H9 (cell line): Measurements from ENCODE around the gene FAM53B. TPM values are rescaled to one million over a fixed set of nuclear protein-coding genes. Genes with fewer than 3 reads are reported as not detected.

Experiments
- DNase-seq: peaks from one replicate; pipeline ENCODE4 v3.0.0-alpha.2; 2017
- H2AFZ ChIP-seq: one replicate; pipeline ENCODE4 v1.6.1; 2013; ENCODE audit warnings: mild to moderate bottlenecking, low read length, control low read depth, moderate library complexity
- H2AK5ac ChIP-seq: 2 replicates; pipeline ENCODE4 v1.6.1; 2013; ENCODE audit warnings: low read length, control low read depth, mixed read lengths; ENCODE audit not compliant: insufficient read length
- H2BK120ac ChIP-seq: one replicate; pipeline ENCODE4 v1.6.1; 2013; ENCODE audit warnings: low read depth, mild to moderate bottlenecking, low read length, control low read depth, inconsistent platforms; ENCODE audit not compliant: poor library complexity, severe bottlenecking
- H2BK12ac ChIP-seq: 2 replicates; pipeline ENCODE4 v1.6.1; 2013; ENCODE audit warnings: low read length, control low read depth, mixed read lengths, low read depth; ENCODE audit not compliant: insufficient read length
- H2BK15ac ChIP-seq: 2 replicates; pipeline ENCODE4 v1.6.1; 2013; ENCODE audit warnings: low read depth, low read length, control low read depth
- H2BK20ac ChIP-seq: one replicate; pipeline ENCODE4 v1.6.1; 2013; ENCODE audit warnings: low read depth, mild to moderate bottlenecking, low read length, control low read depth, inconsistent platforms; ENCODE audit not compliant: poor library complexity, severe bottlenecking
- H2BK5ac ChIP-seq: 2 replicates; pipeline ENCODE4 v1.6.1; 2013; ENCODE audit warnings: low read length, control low read depth, mixed read lengths; ENCODE audit not compliant: insufficient read length
- H3K14ac ChIP-seq: 2 replicates; pipeline ENCODE4 v1.6.1; 2013; ENCODE audit warnings: low read length, control low read depth; ENCODE audit not compliant: insufficient read depth
- H3K18ac ChIP-seq: 2 replicates; pipeline ENCODE4 v1.6.1; 2013; ENCODE audit warnings: low read depth, mild to moderate bottlenecking, mixed read lengths, low read length, control low read depth; ENCODE audit not compliant: insufficient read length
- H3K23ac ChIP-seq: 2 replicates; pipeline ENCODE4 v1.6.1; 2013; ENCODE audit warnings: low read length, control low read depth, mixed read lengths, low read depth; ENCODE audit not compliant: insufficient read length
- H3K23me2 ChIP-seq: 2 replicates; pipeline ENCODE4 v1.6.1; 2013; ENCODE audit warnings: low read depth, mild to moderate bottlenecking, mixed read lengths, low read length, control low read depth; ENCODE audit not compliant: insufficient read length, poor library complexity, severe bottlenecking
- H3K27ac ChIP-seq: 2 replicates; pipeline ENCODE4 v1.5.1; 2013; ENCODE audit warnings: low read length, control low read depth, mixed read lengths, low read depth; ENCODE audit not compliant: insufficient read length
- H3K27me3 ChIP-seq: 2 replicates; pipeline ENCODE4 v1.6.1; 2013; ENCODE audit warnings: low read length, control low read depth, inconsistent platforms; ENCODE audit not compliant: insufficient read depth
- H3K4ac ChIP-seq: 2 replicates; pipeline ENCODE4 v1.6.1; 2013; ENCODE audit warnings: low read depth, mild to moderate bottlenecking, control low read depth, inconsistent platforms, low read length, moderate library complexity
- H3K4me1 ChIP-seq: 2 replicates; pipeline ENCODE4 v1.6.1; 2013; ENCODE audit warnings: low read length, control low read depth, inconsistent platforms; ENCODE audit not compliant: insufficient read depth
- H3K4me2 ChIP-seq: 2 replicates; pipeline ENCODE4 v1.6.1; 2013; ENCODE audit warnings: low read length, control low read depth, mixed read lengths; ENCODE audit not compliant: insufficient read length, insufficient read depth
- H3K56ac ChIP-seq: 2 replicates; pipeline ENCODE4 v1.6.1; 2013; ENCODE audit warnings: low read depth, mild to moderate bottlenecking, mixed read lengths, low read length, control low read depth; ENCODE audit not compliant: insufficient read length
- H3K79me1 ChIP-seq: 2 replicates; pipeline ENCODE4 v1.6.1; 2013; ENCODE audit warnings: low read depth, mild to moderate bottlenecking, moderate library complexity, low read length, control low read depth, inconsistent platforms; ENCODE audit not compliant: insufficient read depth, poor library complexity, severe bottlenecking
- H3K79me2 ChIP-seq: 2 replicates; pipeline ENCODE4 v1.6.1; 2013; ENCODE audit warnings: low read length, control low read depth, inconsistent platforms; ENCODE audit not compliant: insufficient read depth
- H3K9ac ChIP-seq: 2 replicates; pipeline ENCODE4 v1.6.1; 2013; ENCODE audit warnings: low read length, control low read depth, mixed read lengths; ENCODE audit not compliant: insufficient read length; ENCODE audit errors: extremely low read depth
- H3K9me3 ChIP-seq: one replicate; pipeline ENCODE4 v1.6.1; 2013; ENCODE audit warnings: low read depth, low read length, inconsistent platforms; ENCODE audit not compliant: control insufficient read depth
- H3T11ph ChIP-seq: one replicate; pipeline ENCODE4 v1.6.1; 2013; ENCODE audit warnings: mild to moderate bottlenecking, low read length, control low read depth, inconsistent platforms
- H4K20me1 ChIP-seq: one replicate; pipeline ENCODE4 v1.6.1; 2013; ENCODE audit not compliant: control insufficient read depth, insufficient read length, insufficient read depth
- H4K5ac ChIP-seq: 2 replicates; pipeline ENCODE4 v1.6.1; 2013; ENCODE audit warnings: low read depth, mild to moderate bottlenecking, mixed read lengths, low read length, control low read depth; ENCODE audit not compliant: insufficient read length
- H4K8ac ChIP-seq: replicated peaks from 2 replicates; pipeline ENCODE4 v1.6.1; 2013; ENCODE audit warnings: low read length, control low read depth, mixed read lengths, low read depth; ENCODE audit not compliant: insufficient read length
- H4K91ac ChIP-seq: 2 replicates; pipeline ENCODE4 v1.6.1; 2013; ENCODE audit warnings: low read depth, mild to moderate bottlenecking, moderate library complexity, mixed read lengths, low read length, control low read depth; ENCODE audit not compliant: insufficient read length
- H3K27ac Mint-ChIP-seq, 3 experiments: 2 replicates in 2 of 3; 3 replicates in 1 of 3; pipeline ENCODE4 v1.8.0; 2020 to 2021; ENCODE audit warnings: mixed read lengths in 3 of 3, mild to moderate bottlenecking in 1 of 3, moderate library complexity in 1 of 3
- H3K27me3 Mint-ChIP-seq: 2 replicates; pipeline ENCODE4 v1.8.0; 2021; ENCODE audit warnings: low read depth, mild to moderate bottlenecking, moderate library complexity, mixed read lengths
- H3K36me3 Mint-ChIP-seq, 3 experiments: 2 replicates in 2 of 3; 3 replicates in 1 of 3; pipeline ENCODE4 v1.8.0; 2020 to 2021; ENCODE audit warnings: low read depth in 3 of 3, mixed read lengths in 3 of 3; ENCODE audit not compliant: insufficient read depth in 1 of 3
- H3K4me1 Mint-ChIP-seq, 2 experiments: 2 replicates each; pipeline ENCODE4 v1.8.0; 2020; ENCODE audit warnings: mixed read lengths in 2 of 2
- H3K4me3 Mint-ChIP-seq, 2 experiments: 2 replicates in 1 of 2; 3 replicates in 1 of 2; pipeline ENCODE4 v1.8.0; 2020 to 2021; ENCODE audit warnings: mild to moderate bottlenecking in 2 of 2, mixed read lengths in 2 of 2, moderate library complexity in 1 of 2
- H3K9me3 Mint-ChIP-seq, 2 experiments: 2 replicates in 1 of 2; 3 replicates in 1 of 2; pipeline ENCODE4 v1.8.0; 2020; ENCODE audit warnings: mild to moderate bottlenecking in 2 of 2, mixed read lengths in 2 of 2, moderate library complexity in 1 of 2
- WGBS: extraction: QIAGEN DNeasy Blood & Tissue Kit; methylation state at CpG from one replicate; pipeline ENCODE4 v1.1.7; 2013; ENCODE audit warnings: missing lambda C conversion rate, low lambda C conversion rate, mixed read lengths; ENCODE audit not compliant: insufficient read length; ENCODE audit errors: extremely low coverage; 5-methylcytosine and 5-hydroxymethylcytosine counted together
- total RNA-seq: library from RNA; stranded (reverse); gene quantifications from 2 replicates; pipeline ENCODE4 v1.2.1, GENCODE V29; 2021
- TF ChIP-seq, protein P1 (sequence below): fragments of 200-600 bp; sonication (generic); conservative IDR thresholded peaks from 3 replicates; pipeline ENCODE4 v1.8.0; 2021; ENCODE audit warnings: antibody characterized with exemption, mild to moderate bottlenecking

The FAM53B gene
- total RNA-seq, 1 experiment from 2014 or later, result 11.5 TPM

DNA sequence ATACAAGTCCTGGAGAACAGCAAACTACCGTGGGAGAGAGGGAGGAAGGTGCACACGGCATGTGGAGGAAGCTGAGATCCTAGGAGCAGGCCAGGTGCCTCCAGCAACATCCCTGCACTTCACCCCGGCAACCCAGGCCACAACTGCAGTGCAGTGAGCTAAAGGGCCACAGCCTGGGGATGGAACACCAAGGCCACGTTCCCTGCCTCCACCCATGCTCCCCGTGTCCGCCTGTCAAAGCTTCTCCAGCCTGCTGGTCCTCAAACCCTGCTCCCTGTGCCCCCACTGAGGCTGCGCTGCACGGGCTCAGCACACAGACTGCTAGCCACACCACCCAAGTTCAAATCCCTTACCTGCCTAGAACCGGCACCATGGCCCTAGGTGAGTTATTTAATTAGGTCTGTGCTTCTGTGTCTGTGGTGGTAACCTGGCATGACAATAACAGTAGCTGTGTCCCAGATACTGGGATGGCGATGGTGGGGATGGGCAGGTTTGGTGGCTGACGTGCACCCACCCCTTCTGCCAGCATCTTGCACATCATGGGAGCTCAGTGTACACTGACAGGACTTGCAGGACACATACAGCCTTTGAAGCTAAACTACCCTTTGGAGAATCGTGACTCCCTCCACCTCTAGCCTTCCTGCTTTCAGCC, 85.5 kb downstream of the FAM53B start:
- no peak for DNase-seq

More for the DNA sequence above, 85.5 kb downstream of the FAM53B start:
- Histone ChIP-seq H2AFZ (no peak overlapping the region), H3K9me3 (no peaks in the 10 kb centered on the region), H3K23ac (no peak overlapping the region), H2BK120ac (no peak overlapping the region), H2BK15ac (no peak overlapping the region), H3K18ac (no peak overlapping the region), H3K4me2 (no peak overlapping the region), H4K20me1 (no peaks in the 10 kb centered on the region), H2AK5ac (no peak overlapping the region), H3K4ac (no peak overlapping the region), H2BK5ac (no peak overlapping the region), H2BK12ac (no peak overlapping the region), H4K5ac (no peak overlapping the region), H4K91ac (no peak overlapping the region), H3K79me2 (no peaks in the 10 kb centered on the region), H3K56ac (no peak overlapping the region), H3K27me3 (no peaks in the 10 kb centered on the region), H4K8ac (no peak overlapping the region), H3K14ac (no peak overlapping the region), H3K27ac (no peak overlapping the region), H3K4me1 (no peaks in the 10 kb centered on the region; the same call in 1 of the 2 replicates), H3K23me2 (no peaks in the 10 kb centered on the region), H3K79me1 (no peaks in the 10 kb centered on the region), H3K9ac (no peak overlapping the region), H3T11ph (no peak overlapping the region), H2BK20ac (no peak overlapping the region)
- TF ChIP-seq, protein P1, sequence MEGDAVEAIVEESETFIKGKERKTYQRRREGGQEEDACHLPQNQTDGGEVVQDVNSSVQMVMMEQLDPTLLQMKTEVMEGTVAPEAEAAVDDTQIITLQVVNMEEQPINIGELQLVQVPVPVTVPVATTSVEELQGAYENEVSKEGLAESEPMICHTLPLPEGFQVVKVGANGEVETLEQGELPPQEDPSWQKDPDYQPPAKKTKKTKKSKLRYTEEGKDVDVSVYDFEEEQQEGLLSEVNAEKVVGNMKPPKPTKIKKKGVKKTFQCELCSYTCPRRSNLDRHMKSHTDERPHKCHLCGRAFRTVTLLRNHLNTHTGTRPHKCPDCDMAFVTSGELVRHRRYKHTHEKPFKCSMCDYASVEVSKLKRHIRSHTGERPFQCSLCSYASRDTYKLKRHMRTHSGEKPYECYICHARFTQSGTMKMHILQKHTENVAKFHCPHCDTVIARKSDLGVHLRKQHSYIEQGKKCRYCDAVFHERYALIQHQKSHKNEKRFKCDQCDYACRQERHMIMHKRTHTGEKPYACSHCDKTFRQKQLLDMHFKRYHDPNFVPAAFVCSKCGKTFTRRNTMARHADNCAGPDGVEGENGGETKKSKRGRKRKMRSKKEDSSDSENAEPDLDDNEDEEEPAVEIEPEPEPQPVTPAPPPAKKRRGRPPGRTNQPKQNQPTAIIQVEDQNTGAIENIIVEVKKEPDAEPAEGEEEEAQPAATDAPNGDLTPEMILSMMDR, result no peak
- Mint-ChIP-seq H3K4me1 (peaks cover 10 to 17% of the 10 kb centered on the region in 2 experiments), H3K36me3 (peaks cover 0 to 4% (median 0%) of the 10 kb centered on the region in 3 experiments; a peak in 3 of 7 replicates), H3K9me3 (no peaks in the 10 kb centered on the region), H3K27ac (no peak overlapping the region), H3K27me3 (no peaks in the 10 kb centered on the region; the same call in 1 of the 2 replicates), H3K4me3 (no peak overlapping the region)
- WGBS, result no CpG with 5 or more reads among the region's 12 CpGs
